GM21528 (cell line): Measurements from ENCODE around the gene CACNB2.
"Not testable (repeated sequence)": the region's sequence is repeated elsewhere in the genome, so short reads cannot be mapped to it uniquely, and the experiment has no call there.

Experiments used
- ATAC-seq: cut with Tn5 transposase; IDR thresholded peaks from one replicate; pipeline ENCODE4 v1.9.1; 2021; ENCODE audit warnings: mild to moderate bottlenecking, moderate library complexity; ENCODE audit not compliant: unreplicated experiment, low FRiP score

The CACNB2 gene

DNA sequence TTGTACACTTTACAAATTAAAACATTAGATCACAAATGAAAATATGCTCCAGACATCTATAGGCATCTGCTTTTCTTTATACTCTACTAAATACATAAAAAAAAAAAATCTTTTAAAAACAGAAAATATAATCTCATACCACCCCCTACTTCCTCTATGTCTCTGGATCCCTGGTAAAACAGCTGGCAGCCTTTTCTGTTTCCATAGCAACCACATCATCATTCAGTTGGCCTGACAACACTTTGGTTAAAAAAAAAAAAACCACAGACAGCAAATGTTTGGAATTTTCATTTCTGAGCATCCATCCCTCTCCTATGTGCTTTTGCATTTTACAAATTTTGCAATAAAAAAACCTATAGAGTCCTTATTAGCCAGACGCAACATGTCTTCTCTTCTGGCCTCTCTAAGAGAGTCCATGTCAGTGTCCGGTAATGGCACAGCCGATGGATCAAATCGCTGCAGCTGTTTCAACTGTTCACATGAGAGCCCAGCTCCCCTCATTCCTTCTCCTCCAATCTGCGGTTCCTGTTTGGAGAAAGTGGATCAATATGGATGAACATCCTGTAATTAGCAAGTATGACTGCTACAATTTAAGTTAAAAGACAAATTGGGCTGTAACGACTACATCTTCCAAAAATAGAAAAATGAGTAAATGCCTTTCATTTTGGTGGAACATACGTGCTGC, 405.5 kb downstream of the CACNB2 start:
- no peak for ATAC-seq

DNA sequence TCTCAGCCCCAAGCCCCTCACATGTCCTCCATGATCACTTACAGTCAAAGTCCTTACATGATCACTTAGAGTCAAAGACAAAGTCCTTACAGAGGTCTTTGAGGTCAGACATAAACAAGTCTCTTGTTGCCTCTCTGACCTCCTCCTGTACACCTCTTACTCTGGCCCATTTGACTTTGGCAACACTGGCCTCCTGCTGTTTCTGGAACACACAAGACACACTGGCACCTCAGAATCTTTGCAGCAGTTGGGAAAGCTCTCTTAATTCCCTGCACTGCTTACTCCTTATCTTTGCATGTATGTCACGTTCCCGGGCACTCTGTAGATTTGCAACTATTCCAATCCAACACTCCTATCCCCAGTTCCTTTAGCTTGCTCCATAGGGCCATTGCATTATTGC, 408.9 kb downstream of the CACNB2 start:
- ATAC-seq, result no peak

DNA sequence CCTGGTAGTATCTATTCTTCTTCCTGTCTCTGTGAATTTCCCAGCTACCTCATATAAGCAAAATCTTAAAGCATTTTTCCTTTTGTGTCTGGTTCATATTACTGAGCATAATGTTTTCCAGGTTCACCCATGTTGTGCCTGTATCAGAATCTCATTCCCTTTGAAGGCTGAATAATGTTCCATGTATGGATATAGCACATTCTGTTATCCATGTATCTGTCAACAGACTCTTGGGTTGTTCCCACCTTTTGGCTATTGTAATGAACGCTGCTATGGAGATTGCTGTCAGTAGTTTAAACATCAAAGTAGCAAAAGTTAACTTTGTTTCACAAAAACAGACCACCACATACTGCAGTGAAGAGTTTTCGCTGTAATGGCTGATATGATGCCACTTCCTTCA, 411.2 kb downstream of the CACNB2 start:
- no peak for ATAC-seq

DNA sequence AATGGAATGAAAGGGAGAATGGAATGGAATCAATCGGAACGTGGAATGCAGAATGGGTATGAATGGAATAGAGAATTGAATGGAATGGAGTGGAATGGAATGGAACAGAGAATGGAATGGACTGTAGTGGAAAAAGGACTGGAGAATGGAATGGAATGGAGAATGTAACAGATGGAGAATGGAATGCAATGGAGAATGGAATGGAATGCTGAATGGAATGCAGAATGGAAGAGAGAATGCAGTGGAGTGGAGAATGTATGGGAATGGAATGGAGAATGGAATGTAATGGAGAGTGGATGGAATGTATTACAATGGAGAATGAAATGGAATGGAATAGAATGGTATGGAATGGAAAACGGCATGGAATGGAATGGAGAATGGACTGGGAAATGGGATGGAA, 414.3 kb downstream of the CACNB2 start:
- ATAC-seq, result no peak

DNA sequence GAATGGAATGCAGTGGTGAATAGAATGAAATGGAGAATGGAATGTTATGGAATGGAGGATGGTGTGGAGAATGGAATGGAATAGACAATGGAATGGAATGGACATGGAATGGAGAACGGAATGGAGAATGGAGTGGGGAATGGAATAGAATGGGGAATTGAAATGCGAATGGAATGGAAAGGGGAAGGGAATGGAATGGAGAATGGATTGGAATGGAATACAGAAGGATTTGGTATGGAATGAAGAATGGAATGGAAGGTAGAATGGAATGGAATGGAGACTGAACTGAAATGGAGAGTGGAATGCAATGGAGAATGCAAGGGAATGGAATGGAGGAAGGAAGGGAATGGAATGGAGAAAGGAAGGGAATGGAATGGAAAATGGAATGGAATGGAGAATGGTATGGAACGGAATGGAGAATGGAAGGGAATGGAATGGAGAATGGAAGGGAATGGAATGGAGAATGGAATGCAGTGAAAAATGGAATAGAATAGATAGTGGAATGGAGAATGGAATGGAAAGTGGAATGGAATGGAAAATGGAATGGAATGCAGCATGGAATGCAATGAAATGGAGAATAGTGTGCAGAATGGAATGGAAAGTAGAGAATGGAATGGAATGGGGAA, 416.4 kb downstream of the CACNB2 start:
- no peak for ATAC-seq

DNA sequence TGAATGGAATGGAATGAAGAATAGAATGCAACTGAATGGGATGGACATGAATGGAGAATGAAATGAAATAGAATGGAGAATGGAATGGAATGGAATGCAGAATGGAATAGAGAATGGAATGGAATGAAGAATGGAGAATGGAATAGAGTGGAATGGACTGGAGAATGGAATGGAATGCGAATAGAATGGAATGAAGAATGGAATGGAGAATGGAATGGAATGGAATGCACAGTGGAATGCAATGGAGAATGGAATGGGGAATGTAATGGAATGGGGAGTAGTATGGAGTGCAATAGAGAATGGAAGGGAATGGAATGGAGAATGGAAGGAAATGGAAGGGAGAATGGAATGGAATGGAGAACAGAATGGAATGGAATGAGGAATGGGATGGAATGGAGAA, 417.7 kb downstream of the CACNB2 start:
- no peak for ATAC-seq

DNA sequence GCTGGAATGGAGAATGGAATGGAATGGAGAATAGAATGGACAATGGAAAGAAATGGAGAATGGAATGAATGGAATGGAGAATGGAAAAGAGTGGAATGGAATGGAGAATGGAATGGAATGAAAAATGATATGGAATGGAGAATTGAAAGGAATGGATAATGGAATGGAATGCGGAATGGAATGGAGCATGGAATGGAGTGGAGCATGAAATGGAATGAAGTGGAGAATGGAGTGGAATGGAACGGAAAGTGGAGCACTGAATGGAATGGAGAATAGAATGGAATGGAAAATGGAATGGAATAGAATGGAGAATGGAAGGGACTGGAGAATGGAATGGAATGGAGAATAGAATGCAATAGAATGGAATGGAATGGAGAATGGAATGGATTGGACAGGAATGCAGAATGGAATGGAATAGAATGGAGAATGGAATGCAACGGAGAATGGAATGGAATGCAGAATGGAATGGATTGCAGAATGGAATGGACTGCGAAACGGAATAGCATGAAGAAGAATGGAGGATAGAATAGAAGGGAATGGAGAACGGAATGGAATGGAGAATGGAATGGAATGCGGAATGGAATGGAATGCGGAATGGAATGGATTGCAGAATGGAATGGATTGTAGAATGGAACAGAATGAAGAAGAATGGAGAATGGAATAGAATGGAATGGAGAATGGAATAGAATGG, 421.8 kb downstream of the CACNB2 start:
- ATAC-seq, result no peak

DNA sequence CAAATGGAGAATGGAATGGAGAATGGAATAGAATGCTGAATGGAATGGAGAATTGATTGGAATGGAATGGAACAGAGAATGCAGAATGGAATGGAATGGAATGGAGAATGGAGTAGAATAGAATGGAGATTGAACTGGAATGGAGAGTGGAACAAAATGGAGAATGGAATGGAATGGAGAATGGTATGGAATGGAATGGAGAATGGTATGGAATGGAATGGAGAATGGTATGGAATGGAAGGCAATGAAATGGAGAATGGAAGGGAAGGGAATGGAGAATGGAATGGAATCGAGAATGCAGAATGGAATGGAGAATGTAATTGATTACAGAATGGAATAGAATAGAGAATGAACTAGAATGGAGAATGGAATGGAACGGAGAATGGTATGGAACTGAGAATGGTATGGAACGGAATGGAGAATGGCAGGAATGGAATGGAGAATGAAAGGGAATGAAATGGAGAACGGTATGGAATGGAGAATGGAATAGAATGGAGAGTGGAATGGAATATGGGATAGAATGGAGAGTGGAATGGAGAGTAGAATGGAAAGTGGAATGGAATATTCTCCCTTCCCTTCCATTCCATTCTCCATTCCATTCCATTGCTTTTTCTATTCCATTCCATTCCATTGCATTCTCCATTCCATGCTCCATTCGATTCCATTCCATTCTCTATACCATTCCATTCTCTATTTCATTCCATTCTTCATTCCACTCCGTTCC, 422.9 kb downstream of the CACNB2 start:
- ATAC-seq, result no peak

DNA sequence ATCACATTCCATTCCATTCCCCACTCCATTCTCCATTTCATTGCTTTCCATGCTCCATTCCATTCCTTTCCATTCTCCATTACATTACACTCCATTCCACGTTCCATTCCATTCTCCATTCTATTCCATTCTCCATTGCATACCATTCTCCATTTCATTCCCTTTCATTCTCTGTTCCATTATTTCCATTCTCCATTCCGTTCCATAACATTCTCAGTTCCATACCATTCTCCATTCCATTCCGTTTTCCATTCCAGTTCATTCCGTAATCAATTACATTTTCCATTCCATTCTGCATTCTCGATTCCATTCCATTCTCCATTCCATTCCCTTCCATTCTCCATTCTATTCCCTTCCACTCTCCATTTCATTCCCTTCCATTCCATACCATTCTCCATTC, 424.8 kb downstream of the CACNB2 start:
- ATAC-seq, result no peak

DNA sequence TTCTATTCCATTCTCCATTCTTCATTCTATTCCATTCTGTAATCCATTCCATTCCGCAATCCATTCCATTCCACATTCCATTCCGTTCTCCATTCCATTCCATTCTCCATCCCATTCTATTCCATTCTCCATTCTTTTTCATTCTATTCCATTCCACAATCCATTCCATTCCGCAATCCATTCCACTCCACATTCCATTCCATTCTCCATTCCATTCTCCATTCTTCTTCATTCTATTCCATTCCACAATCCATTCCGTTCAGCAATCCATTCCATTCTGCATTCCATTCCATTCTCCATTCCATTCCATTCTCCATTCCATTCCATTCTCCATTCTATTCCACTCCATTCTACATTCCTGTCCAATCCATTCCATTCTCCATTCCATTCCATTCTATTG, 426.0 kb downstream of the CACNB2 start:
- no peak for ATAC-seq

DNA sequence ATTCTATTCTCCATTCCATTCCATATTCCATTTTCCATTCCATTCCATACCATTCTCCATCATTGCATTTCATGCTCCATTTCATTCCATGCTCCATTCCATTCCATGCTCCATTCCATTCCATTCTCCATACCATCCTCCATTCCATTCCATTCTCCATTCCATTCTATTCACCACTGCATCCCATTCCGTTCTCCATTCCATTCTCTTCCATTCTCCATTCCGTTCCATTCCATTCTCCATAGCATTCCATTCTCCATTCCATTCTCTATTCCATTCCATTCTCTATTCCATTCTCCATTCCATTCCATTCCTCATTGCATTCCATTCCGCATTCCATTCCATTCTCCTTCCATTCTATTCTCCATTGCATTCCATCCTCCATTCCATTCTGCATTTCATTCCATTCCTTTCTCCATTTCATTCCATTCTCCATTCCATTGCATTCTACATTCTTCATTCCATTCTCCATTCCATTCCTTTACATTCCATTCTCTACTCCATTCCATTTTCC, 427.2 kb downstream of the CACNB2 start:
- ATAC-seq, result no peak

DNA sequence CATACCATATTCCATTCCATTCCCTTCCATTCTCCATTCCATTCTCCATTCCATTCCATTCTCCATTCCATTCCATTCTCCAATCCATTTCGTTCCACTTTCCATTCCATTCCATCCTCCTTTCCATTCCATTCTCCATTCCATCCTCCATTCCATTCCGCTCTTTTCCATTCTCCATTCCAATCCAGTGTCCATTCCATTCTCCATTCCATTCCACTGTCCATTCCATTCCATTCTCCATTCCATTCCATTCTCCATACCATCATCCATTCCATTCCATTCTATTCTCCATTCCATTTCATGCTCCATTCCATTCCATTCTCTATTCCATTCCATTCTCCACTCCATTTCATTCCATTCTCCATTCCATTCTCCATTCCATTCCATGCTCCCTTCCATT, 430.2 kb downstream of the CACNB2 start:
- not testable (repeated sequence) for ATAC-seq

DNA sequence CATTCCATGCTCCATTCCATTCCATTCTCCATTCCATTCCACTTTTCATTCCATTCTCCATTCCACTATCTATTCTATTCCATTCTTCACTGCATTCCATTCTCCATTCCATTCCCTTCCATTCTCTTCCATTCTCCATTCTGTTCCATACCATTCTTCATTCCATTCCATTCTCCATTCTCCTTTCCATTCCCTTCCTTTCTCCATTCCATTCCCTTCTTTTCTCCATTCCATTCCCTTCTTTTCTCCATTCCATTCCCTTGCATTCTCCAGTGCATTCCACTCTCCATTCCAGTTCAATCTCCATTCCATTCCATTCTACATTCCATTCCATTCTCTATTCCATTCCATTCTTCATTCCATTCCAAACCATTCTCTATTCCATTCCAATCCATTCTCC, 430.9 kb downstream of the CACNB2 start:
- ATAC-seq, result no peak

DNA sequence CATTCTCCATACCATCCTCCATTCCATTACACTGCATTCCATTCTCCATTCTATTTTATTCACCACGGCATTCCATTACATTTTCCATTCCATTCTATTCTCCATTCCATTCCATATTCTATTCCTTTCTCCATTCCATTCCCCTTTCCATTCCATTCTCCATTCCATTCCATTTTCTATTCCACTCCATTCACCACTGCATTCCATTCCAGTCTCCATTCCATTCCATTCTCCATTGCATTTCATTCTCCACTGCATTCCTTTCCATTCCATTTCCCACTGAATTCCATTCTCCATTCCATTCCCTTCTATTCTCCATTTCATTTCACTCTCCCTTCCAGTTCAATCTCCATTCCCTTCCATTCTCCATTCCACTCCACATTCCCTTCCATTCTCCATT, 431.6 kb downstream of the CACNB2 start:
- no peak for ATAC-seq

DNA sequence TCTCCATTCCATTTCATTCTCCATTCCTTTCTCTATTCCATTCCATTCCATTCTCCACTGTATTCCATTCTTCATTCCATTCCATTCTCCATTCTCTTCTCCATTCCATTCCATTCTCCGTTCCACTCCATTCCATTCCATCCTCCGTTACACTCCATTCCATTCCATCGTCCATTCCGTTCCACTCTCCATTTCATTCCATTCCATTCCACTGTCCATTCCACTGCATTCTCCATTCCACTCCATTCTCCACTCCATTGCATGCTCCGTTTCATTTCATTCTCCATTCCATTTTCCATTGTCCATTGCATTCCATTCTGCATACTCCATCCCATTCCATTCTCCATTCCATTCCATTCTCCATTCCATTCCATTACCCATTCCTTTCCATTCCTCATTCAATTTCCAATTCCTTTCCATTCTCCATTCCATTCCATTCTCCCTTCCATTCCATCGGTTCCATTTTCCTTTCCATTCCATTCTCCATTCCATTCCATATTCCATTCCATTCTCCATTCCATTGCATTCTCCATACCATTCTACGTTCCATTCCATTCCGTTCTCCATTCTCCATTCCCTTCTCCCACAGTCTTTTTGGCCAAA, 432.8 kb downstream of the CACNB2 start:
- ATAC-seq, result no peak

DNA sequence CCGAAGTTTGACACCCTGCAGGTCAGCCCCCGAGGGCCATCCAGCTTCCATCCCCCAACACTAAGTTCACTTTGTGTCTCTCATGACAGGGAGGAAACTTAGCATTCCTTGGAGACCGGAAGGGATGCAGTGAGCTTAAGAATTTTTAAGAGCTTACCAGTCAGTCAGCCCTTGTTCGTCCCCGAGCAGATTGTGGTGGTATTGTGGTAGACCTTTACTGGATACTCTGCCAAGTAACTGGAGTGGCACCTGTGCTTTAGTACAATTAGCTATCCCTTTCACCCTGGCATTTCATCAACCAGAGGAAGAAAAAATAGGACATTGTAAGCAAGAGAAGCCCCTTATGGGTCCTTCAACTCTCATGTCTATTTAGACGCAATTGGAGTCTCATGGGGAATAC, 436.4 kb downstream of the CACNB2 start:
- no peak for ATAC-seq

DNA sequence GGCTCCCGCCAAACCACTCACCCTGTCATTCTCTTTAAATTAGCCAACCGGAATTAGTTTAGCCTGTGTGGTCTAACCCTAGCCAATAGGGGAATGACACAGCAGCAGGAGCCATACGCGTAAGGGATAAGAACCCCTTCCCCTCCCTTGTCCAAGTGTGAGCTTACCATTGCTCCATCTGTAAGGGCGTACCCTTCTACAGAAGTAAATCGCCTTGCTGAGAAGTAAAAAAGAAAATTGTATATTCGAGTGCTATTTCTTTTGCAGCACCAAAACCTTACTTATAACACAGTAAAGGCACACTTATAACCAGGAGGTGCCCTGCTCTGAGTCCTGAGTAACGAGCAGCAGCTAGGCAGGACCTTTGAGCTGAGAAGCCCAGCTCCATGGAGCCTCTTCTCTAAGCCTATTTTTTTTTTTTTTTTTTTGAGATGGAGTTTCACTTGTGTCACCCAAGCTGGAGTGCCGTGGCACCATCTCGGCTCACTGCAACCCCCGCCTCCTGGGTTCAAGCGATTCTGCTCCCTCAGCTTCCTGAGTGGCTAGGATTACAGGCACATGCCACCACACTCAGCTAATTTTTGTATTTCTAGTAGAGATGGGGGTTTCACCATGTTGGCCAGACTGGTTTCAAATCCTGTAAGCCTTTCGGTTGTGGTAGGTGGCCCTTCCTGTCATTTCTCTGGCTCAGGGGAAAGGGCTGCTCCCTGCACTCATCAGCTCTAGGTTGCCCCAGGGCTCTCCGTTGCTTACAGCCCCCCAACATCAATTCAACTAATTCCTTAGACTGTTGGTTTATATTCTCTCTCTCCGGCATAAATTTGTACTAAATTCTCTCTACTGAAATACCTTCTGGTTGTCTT, 437.8 kb downstream of the CACNB2 start:
- ATAC-seq, result no peak

DNA sequence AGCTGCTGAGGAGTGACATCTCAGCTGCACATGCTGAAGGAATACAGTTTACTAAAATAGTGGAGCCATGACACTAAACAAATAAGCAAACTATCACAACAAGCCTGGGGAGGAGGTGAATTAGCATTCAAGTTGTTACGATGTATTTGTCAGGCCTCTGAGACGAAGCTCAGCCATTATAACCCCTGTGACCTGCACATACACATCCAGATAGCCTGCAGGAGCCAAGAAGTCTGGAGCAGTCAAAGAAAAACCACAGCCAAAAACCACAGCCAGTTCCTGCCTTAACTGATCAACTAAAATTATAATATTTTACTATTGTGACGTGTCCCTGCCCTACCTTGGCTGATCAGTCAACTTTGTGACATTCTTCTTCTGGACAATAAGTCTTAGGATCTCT, 442.6 kb downstream of the CACNB2 start:
- peak; percentile 75 for ATAC-seq

DNA sequence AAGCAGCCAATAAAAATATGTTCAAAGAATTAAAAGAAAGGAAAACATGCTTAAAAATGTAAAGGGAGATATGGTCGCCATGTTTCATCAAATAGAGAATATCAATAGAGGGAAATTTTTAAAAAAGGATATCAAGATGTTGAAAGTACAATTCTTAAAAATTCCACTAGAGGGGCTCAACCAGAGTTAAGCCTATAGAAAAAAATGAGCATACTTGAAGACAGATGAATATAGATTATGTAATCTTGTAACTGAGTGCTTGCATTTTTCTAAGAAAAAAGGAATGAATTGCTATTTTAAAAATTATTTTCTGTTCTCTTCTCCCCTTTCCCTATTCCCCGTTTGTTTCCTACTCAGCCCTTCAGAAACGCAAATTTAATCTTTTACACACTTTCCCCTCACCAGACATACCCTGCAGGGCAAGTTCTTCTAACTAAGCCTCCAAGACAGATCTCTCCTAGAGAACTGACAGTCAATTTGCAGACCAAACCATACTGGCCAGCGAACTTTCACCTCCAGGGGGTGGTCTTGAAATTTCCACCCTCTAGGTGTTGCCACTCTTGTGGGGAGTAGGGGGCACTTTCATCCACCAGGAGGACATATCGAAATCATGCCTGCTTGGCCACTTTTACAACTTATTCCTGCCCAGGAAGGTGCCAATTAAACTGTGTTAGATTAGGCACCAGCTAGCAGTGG, 443.5 kb downstream of the CACNB2 start:
- ATAC-seq, result no peak
